Muscle of leg (tissue), 11 donors: ENCODE data around the gene ABLIM1. TPM values are rescaled to one million over a fixed set of nuclear protein-coding genes. Genes with fewer than 3 reads are reported as not detected.

Experiments used
- DNase-seq: peaks from one replicate; pipeline ENCODE4 v3.0.0; 2013
- H3K27ac ChIP-seq: one replicate; pipeline ENCODE4 v1.5.1; 2013; ENCODE audit warnings: mild to moderate bottlenecking, low read length, control low read depth
- H3K27me3 ChIP-seq: one replicate; pipeline ENCODE4 v1.6.1; 2013; ENCODE audit warnings: low read length; ENCODE audit not compliant: control insufficient read depth, insufficient read depth
- H3K36me3 ChIP-seq: one replicate; pipeline ENCODE4 v1.6.1; 2013; ENCODE audit warnings: low read length; ENCODE audit not compliant: control insufficient read depth, insufficient read depth
- H3K4me1 ChIP-seq: one replicate; pipeline ENCODE4 v1.6.1; 2013; ENCODE audit warnings: low read length; ENCODE audit not compliant: control insufficient read depth, insufficient read depth
- H3K4me3 ChIP-seq: one replicate; pipeline ENCODE4 v1.5.1; 2013; ENCODE audit warnings: low read length, control low read depth
- H3K9me3 ChIP-seq: replicated peaks from 2 replicates; pipeline ENCODE4 v1.6.1; 2013; ENCODE audit warnings: low read depth, low read length; ENCODE audit not compliant: control insufficient read depth
- WGBS: methylation state at CpG from one replicate; pipeline ENCODE4 v1.1.5; 2013; ENCODE audit warnings: missing lambda C conversion rate; ENCODE audit not compliant: insufficient coverage; 5-methylcytosine and 5-hydroxymethylcytosine counted together
- polyA plus RNA-seq, 8 donors: library from polyadenylated mRNA; unstranded; fragments of 120-200 nt; gene quantifications; one replicate each; pipeline versions ENCODE4 v1.2.1 to v1.2.3, GENCODE V29; 2013; ENCODE audit warnings: inconsistent platforms in 1 of 8, low replicate concordance in 1 of 8; ENCODE audit not compliant: insufficient read length in 8 of 8, insufficient read depth in 1 of 8
- total RNA-seq: library from RNA; stranded (reverse); fragments of 120-200 nt; gene quantifications from one replicate; pipeline ENCODE4 v1.2.4, GENCODE V29; 2013

ABLIM1 gene
- total and polyA plus RNA-seq, 9 donors, result 27.7 to 62.7 (median 46.2) TPM

- WGBS, result 32% methylated on average over 6 of the region's 7 CpGs
- H3K4me1 ChIP-seq, result peaks cover 10% of the 10 kb centered on the region
These were observed 180.8 kb downstream of the ABLIM1 start for GRCh38 chr10:114477285-114477684.

GRCh38 chr10:114474989-114475388 is 183.1 kb downstream of the ABLIM1 start:
- WGBS, result 78% methylated on average over 5 of the region's 5 CpGs
- DNase-seq, result no peak
- Histone ChIP-seq H3K36me3 (peaks cover 4% of the 10 kb centered on the region), H3K27ac (no peak overlapping the region), H3K9me3 (no peaks in the 10 kb centered on the region), H3K4me1 (peaks cover 10% of the 10 kb centered on the region), H3K27me3 (no peaks in the 10 kb centered on the region), H3K4me3 (no peak overlapping the region)

More at GRCh38 chr10:114477285-114477684, 180.8 kb downstream of the ABLIM1 start:
- no peaks in the 10 kb centered on the region for H3K36me3 ChIP-seq
- H3K27me3 ChIP-seq, result no peaks in the 10 kb centered on the region
- no peak overlapping the region for H3K4me3 ChIP-seq
- DNase-seq, result peak; percentile 96
- no peaks in the 10 kb centered on the region for H3K9me3 ChIP-seq
- H3K27ac ChIP-seq, result peak overlapping the region; percentile 64

DNA sequence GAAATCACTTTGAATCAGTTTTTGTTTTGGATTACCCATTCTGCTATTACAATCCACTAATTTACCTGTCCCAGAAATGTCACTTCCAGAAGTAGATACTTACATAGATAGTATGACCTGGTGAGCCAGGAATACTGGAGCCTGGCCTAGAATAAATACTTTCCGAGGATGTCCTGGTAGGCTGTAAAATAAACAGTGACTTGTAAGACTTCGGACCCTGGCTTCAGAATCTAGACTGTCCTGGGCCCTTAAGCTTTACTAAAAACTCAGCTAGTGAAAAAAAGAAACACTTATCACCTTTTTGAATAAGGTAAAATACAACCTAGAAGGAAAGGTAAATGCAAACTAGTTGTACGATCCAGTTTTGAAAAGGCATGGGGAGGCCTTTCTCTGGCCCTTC is 184.3 kb downstream of the ABLIM1 start:
- H3K27ac ChIP-seq, result no peak overlapping the region
- H3K4me1 ChIP-seq, result peaks cover 10% of the 10 kb centered on the region

DNA sequence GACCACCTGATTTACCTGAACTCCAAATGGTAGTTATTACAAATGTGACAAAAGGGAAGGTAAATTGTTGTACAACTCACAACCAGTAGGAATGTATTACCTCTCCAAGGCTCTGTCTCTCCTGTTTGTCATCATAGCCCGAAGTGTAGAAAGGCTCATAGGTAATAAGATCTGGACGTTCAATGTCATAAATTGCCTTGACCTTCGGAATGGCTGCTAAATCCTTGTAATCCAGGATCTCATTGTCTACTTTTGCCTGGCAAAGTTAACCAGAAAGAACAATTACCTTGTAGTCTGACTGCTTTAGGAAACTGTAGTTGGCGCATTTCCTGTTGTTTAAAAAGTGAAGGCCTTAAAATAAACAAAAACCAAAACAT is 185.2 kb downstream of the ABLIM1 start:
- Histone ChIP-seq H3K4me3 (no peak overlapping the region), H3K27me3 (no peaks in the 10 kb centered on the region), H3K9me3 (no peaks in the 10 kb centered on the region), H3K4me1 (peaks cover 10% of the 10 kb centered on the region), H3K36me3 (peaks cover 10% of the 10 kb centered on the region), H3K27ac (no peak overlapping the region)
- WGBS, result 42% methylated on average over 2 of the region's 4 CpGs
- no peak for DNase-seq

More for the DNA sequence above, 184.3 kb downstream of the ABLIM1 start:
- no peaks in the 10 kb centered on the region for H3K9me3 ChIP-seq
- no peak overlapping the region for H3K4me3 ChIP-seq
- DNase-seq, result no peak
- no peaks in the 10 kb centered on the region for H3K27me3 ChIP-seq
- WGBS, result no CpG with 5 or more reads among the region's 3 CpGs
- H3K36me3 ChIP-seq, result peaks cover 7% of the 10 kb centered on the region

- WGBS, result 74% methylated on average over 4 of the region's 11 CpGs
- Histone ChIP-seq H3K4me1 (peaks cover 6% of the 10 kb centered on the region), H3K4me3 (no peak overlapping the region), H3K27ac (peak overlapping the region; percentile 17), H3K36me3 (peaks cover 10% of the 10 kb centered on the region), H3K27me3 (no peaks in the 10 kb centered on the region), H3K9me3 (no peaks in the 10 kb centered on the region)
- DNase-seq, result no peak
These were observed 185.9 kb downstream of the ABLIM1 start for GRCh38 chr10:114471906-114472876.

DNA sequence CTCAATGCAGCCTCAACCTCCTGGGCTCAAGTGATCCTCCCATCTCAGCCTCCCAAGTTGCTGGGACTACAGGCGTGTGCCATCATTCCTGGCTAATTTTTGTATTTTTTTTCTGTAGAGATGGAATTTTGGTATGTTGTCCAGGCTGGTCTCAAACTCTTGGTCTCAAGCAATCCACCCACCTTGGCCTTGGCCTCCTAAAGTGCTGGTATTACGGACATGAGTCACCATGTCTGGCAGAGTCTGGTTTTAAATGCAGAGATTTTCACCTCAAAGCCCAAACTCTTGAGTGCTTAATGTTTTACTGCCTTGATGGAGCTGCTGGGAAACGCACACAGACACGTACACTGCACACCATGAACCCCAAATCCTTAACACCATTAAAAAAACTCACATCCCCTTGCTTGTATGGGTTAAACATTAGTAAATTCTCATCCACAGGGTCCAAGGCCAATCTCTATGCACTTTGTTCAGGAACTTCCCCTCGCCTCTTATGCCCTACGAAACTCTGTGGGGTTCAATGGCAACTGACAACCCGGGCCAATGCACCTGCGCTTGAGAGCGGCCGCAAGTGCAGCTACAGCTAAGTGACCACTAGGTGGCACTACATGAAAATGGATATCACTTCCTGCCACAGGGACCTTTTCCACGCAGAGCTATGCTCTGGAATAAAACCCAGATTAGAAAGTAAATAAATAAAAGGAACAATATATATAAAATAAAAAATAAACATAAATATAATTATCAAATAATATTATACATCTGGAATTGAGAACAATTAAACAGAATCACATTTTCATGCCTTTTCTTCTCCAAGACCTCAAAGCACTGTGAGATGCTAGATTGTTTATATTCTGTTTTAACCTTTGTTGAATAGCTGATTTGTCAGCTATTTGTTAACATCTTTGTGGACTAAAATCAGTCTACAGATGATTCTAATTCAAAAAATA is 186.8 kb downstream of the ABLIM1 start:
- H3K4me3 ChIP-seq, result no peak overlapping the region
- 50% methylated on average over 2 of the region's 11 CpGs for WGBS
- peaks cover 2% of the 10 kb centered on the region for H3K4me1 ChIP-seq
- peak; percentile 85 for DNase-seq
- H3K9me3 ChIP-seq, result no peaks in the 10 kb centered on the region
- no peaks in the 10 kb centered on the region for H3K27me3 ChIP-seq
- H3K27ac ChIP-seq, result no peak overlapping the region
- H3K36me3 ChIP-seq, result peaks cover 10% of the 10 kb centered on the region

GRCh38 chr10:114470361-114470760 is 187.7 kb downstream of the ABLIM1 start:
- Histone ChIP-seq H3K27ac (no peak overlapping the region), H3K9me3 (no peaks in the 10 kb centered on the region), H3K4me3 (no peak overlapping the region), H3K36me3 (peaks cover 10% of the 10 kb centered on the region), H3K27me3 (no peaks in the 10 kb centered on the region), H3K4me1 (no peaks in the 10 kb centered on the region)
- no CpG with 5 or more reads among the region's 1 CpG for WGBS
- no peak for DNase-seq

GRCh38 chr10:114458955-114459354 is 199.1 kb downstream of the ABLIM1 start:
- no peak for DNase-seq
- H3K36me3 ChIP-seq, result peaks cover 10% of the 10 kb centered on the region

DNA sequence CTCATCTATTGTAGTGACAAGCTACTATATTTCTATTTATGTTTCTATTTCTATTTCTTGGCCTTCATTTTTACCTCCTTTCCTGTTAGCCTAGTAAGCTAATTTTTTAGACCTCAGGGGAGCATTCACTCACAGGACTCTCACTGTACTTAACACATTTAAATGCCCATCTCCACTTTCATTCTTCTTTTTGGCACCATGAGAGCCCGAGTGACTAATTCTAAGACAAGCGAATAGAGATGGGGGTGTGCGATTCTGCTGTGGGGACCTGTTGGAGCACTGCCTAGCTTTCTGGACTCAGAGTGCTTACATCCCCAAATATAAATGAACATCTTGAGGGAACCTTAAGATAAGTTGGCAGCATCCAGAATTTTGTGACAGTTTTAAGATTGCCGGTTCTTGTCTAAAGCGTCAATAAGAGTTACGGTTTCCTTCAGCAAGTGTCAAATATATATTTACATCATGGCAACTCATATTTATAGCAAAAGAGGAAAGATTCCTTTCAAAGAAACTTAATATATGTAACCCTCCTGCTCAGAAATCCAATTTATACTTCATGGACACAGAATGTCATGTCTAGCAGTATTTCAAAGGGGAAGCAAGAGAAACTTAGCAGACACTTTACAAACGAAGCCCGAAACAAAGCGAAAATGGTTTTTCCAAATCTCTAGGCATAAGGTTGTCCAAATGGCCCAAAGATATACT is 199.7 kb downstream of the ABLIM1 start:
- 80% methylated on average over 1 of the region's 9 CpGs for WGBS
- DNase-seq, result no peak
- peaks cover 10% of the 10 kb centered on the region for H3K36me3 ChIP-seq

More at GRCh38 chr10:114458955-114459354, 199.1 kb downstream of the ABLIM1 start:
- no peaks in the 10 kb centered on the region for H3K4me1 ChIP-seq
- H3K27me3 ChIP-seq, result no peaks in the 10 kb centered on the region
- WGBS, result 60% methylated on average over 1 of the region's 3 CpGs
- no peaks in the 10 kb centered on the region for H3K9me3 ChIP-seq
- H3K27ac ChIP-seq, result no peak overlapping the region
- H3K4me3 ChIP-seq, result no peak overlapping the region

More for the DNA sequence above, 199.7 kb downstream of the ABLIM1 start:
- Histone ChIP-seq H3K27ac (no peak overlapping the region), H3K27me3 (no peaks in the 10 kb centered on the region), H3K9me3 (no peaks in the 10 kb centered on the region), H3K4me3 (no peak overlapping the region), H3K4me1 (no peaks in the 10 kb centered on the region)
